ENCODE data around the gene USP3.

The USP3 gene

DNA sequence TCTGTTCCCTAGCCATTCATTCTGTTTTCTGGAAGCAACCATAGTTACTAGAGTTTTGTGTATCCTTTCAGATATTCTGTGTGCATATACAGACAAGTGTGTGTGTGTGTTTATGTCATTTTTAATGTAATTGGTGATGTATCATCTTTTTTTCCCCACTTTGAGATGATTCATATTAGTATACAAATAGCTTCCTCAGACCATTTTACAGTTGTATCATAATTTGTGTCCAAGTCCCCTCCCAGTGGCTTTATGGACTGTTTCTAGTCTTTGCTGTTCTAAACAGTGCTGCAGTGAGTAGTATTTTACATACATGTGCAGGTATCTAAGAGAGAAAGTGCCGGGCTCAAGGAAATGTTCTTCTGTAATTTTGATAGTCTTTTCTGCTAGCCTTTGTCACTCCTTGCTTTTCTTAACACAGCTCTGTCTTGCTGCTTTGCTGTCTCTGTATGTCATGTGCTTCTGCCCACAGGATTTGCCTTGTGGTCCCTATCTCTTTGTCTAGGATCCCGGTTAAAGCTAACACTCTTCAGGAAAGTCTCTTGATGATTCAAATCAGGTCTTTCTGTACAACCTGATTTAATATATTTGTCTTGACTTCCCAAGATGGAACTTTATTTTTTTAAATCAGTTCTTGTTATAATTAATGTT, 61.3 kb downstream of the USP3 start:
- no peak overlapping the region for H3K4me3 ChIP-seq
- no peak overlapping the region for H3K27ac ChIP-seq

DNA sequence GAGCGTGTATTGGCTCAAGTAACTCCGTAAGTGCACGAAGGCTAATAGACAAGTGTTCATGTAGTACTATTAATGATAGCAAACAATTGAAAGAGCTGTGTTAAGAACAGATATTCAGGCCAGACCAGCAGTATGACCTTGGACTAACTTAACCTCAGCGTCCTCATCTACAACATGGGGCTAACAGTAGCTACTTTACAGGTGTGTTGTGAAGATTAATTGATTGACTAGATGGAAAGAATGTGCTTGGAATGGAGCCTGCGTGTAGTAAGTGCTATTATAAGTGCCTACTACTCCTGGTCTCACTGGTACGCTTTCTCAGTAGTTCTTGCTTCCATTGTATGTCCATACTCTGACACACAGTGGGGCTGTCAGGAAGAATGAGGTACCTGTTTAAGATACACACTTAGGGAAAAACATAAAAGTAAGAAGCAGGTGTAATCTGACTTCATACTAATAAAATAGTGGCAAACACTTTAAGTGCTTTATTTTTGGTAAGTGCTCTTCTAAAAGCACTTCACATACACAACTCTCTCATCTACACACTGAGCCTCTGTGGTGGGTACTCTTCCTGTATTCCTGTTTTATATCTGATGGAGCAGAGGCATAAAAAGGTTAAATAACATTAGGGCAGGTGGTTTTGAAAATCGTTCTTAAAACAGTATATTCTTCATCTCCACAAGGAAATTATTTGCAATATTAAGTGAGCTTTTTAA, 68.5 kb downstream of the USP3 start:
- no peak overlapping the region for H3K27ac ChIP-seq

DNA sequence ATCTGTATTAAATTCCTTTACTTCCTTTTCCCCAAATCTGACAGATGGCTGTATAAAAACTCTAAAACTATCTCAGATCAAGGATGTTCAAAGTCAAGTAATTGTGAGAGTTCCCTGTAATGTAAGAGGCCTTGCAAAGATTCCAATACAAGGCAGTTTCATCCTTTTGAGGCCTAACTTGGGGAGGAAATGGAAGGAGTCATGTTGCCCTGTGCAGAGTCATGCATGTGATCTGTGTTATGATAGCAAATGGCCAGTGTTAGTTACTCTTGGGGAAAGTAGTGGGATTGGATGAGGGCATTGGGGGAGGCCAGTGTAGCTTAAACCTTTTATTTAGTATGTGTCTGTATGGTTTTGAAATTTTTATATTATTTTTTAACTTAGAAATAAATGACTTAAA, 69.1 kb downstream of the USP3 start:
- H3K4me3 ChIP-seq: no peak overlapping the region
- no peak overlapping the region for H3K27ac ChIP-seq

More for the DNA sequence above, 68.5 kb downstream of the USP3 start:
- no peak overlapping the region for H3K4me3 ChIP-seq

DNA sequence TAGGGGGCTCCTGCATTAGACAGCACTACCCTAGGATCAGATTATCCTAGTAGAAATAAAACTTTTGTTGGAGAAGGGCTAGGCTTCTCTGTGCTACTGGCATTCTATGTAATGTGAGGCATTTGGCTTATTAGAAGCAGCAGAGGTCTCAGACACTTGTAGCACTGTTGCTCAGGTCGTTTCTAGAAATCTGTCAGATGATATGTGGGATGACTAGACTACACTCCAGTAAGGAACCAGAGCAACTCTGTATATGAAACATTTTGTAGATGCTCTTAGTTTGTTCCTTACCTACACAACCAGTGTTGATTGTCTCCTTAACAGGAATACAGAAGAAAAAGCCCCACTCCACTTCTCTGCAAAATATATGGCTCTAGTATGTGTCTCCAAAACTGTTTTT, 70.9 kb downstream of the USP3 start:
- no peak overlapping the region for H3K27ac ChIP-seq

DNA sequence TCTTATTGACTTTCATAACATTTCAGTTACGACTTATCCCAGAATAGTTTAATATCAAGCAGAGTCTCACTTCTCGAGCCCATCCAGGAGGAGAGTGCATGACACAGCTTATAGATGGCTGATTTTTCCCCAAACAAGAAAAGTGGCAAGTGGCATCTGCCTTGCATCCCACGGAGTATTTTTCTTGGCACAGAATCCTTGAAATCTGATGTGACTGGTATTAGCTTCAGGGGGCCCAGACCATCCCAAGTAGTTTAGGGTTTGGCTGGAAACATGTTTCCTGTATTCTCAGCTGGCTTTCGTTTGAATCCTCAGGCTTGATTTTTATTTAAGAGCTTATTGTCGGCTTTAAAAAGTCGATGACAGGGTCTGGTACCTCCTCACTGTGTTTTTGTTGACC, 72.0 kb downstream of the USP3 start:
- Histone ChIP-seq H3K27ac (peak overlapping the region in 1 of 21 experiments; percentile 19), H3K4me3 (no peak overlapping the region)

More for the DNA sequence above, 70.9 kb downstream of the USP3 start:
- no peak overlapping the region for H3K4me3 ChIP-seq

DNA sequence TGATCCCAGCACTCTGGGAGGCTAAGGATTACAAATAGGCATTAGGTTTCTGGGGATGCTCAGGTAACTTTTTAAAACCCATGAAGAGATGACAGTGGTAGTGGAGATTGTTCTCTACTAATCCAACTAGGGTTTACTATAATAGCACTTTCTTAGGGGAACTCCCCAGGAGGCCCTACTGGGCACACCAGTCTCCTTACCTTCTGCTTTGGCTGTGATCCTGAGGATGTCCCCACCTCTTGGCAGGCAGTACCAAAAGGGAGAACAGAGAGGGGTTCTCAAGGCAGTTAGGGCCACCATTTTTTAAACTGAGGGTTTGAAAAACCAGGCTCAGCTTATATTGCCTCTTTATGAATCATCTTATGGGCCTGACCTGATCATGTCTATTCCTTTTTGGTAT, 77.8 kb downstream of the USP3 start:
- Histone ChIP-seq H3K4me3 (no peak overlapping the region), H3K27ac (no peak overlapping the region)

DNA sequence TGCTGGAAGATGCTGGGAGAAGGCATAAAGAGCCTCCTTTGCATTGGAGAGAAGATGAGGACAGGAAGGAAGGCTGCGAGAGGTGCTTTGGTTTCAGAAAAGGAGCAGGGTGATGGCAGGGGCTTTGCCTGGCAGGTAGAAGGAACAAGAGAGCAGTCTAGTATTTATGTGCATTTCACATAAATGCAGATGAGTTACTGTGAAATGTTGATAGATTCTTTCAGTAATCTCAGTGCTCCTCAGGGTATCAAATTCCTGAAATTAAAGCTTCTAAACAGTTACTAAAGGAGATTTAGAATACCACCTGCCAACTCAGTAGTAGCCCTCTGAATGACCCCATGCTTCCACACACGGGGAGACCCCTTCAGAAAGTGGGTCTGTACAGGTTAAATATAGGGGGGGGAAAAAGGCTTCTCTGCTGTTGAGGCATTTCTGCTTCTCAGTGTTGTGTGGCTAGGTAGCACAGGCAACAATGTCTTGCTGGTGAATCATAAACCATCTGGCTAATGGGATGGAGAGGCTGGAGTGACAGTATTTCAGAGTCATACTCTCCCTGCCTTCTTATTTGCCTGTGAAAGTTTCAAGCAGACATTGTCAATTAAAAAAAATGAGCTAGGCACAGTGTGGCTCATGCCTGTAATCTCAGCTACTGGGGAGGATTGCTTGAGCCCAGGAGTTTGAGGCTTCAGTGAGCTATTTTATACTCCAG, 78.5 kb downstream of the USP3 start:
- Histone ChIP-seq H3K4me3 (no peak overlapping the region), H3K27ac (no peak overlapping the region)

DNA sequence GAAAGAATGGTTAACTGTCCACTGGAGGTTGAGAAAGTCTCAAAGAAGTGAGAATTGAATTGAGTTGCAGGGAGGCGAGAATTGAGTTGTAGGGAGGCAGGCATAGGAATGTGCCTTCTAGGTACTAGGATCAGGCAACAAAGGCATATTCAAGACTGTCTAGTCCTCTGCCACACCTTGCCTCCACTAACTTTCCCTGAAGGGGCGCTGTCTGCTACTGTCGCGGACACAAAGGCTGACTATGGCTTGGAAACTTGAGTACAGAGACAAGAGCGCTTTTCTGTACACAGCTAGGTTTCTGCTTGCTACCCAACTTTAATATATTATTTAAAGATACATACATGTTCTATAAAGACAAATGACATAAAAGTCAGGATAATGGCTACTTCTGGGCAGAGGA, 82.4 kb downstream of the USP3 start:
- Histone ChIP-seq H3K27ac (no peak overlapping the region), H3K4me3 (no peak overlapping the region)

DNA sequence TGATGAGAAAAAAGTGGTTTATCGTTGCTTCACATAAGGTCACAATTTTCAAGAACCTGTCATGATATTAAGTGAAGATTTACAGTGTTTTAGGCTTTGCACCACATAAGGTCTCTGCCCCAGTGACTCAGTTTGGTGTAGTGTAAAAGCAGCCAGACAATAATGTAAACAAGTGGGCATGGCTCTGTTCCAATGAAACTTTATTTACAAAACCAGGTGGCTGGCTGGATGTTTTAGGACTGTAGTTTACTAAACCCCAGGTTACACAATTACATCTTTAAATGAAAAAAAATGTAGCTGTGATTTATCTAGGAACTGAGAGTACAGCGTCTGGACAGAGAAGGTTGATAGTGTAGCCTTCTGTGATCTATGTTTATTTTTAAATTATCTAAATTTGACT, 83.1 kb downstream of the USP3 start:
- no peak overlapping the region for H3K27ac ChIP-seq
- H3K4me3 ChIP-seq: no peak overlapping the region

DNA sequence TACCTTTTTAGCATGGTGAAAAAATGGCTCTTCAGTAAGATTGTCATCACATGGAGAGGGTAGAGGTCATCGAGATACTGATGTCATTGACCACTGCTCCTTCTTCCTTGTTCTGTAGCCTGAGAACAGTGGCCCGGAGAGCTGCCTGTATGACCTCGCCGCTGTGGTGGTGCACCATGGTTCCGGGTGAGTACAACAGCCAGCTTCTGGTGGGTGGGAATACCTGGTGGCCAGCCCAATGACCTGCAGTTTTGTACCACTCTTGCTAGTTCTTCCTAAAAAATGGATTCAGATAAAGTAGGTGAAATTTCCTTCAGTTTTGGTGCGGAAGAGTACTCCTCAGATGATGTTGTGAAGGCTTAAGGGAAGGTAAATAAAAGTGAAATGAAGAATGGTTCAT, 84.4 kb downstream of the USP3 start:
- Histone ChIP-seq H3K4me3 (no peak overlapping the region), H3K27ac (no peak overlapping the region)

DNA sequence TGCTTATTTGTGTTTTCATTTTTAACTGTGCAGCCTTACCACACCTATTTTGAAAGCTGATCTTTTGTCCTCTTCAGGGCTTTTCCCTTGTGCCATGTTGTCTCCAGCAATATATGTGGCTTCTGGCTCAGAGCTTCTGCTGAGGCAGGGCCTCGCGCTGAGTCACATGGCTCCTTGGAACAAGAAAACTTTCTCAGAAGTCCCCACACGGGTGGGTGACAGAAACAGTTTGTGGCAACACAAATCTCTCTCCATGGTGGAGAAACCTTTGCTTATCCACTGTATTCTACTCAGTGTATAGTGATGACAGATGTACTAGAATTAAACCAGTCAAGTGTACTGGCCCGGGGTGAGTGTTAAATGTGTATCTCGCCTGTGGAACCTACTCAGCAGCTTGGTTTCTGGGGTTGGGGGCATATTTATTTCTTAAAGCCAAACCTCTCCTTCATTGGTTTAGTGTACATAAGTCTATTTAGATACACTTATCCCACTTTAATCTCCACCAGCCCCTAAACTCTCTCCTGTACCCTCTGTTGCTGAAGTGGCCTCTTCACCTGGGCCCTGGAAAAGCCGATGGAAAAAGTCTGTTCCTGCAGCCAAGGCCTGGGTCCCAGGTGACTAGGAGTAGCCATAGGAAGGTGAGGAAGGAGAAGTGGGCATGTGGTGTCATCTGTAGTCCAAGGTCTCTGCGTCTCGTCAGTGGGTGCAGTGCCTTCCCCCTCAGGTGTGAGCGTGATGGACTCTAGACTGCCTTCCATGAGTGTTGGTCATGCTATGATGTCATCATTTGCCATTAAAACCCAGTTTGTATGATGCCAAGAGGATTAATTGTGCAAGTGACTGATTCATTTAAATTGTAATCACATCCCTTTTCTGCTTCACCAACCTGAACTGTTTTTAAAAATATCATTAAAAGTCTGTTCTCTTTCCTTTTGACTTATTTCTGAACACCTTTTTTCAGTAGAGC, 89.6 kb downstream of the USP3 start:
- Histone ChIP-seq H3K4me3 (no peak overlapping the region), H3K27ac (no peak overlapping the region)

DNA sequence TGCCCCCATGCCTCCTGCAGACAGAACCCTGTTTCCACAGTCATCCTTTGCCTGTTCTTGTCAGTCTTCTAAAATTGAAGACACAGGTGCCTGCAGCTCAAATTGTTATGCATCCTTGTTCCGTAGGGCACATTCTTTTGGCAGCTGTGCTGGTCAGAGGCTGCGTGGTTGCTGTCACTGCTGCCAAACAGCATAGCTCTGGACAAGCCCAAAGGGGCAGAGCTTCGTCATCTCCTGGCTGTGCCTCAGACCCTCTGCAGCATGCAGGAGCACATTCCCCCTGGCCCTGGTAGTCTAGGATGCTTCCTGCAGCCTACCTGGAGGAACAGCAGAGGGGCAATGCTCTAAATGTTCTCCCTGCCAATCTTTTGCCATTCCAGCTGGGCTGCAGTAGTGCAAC, 90.7 kb downstream of the USP3 start:
- peak overlapping the region in 1 of 21 experiments; percentile 55 for H3K27ac ChIP-seq
- H3K4me3 ChIP-seq: no peak overlapping the region

DNA sequence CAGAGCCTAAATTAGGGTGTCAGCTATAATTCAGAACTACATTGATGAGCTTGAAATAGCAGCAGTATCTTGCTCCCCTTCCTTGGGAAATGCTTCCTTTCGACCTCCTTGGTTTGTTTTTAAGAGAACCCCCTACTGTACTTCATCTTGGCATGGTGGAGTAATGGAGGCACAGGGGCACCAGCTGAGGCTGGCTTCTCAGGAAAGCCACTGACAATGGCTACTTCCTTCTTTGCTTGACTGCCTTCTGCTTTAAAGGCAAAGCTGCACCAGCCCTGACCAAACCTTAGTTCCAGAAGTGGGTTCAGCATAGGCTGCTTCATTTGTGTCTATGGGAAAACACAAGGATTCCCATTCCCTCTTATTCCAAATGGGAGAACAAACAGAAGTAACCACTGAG, 91.3 kb downstream of the USP3 start:
- no peak overlapping the region for H3K4me3 ChIP-seq
- H3K27ac ChIP-seq: peak overlapping the region in 9 of 21 experiments; percentile 25 to 90 (median 69)

DNA sequence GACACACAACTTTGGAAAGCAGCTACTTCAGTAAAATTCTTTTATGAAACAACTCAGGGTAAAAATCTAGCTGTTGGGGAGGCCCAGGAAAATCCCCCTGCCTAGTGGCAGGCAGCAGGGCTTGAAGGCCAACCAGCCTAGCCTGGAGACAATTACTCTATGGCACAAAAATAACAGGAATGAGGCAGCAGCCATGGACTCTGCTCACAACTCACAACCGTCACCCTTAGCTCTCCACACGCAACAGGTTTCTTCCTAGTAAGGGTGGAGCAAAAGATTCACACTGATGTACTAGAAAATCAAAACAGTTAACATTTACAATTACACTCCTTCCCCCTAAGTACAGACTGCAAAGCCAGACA, 92.3 kb downstream of the USP3 start:
- H3K4me3 ChIP-seq: no peak overlapping the region
- H3K27ac ChIP-seq: peak overlapping the region in 17 of 21 experiments; percentile 10 to 90 (median 57)

DNA sequence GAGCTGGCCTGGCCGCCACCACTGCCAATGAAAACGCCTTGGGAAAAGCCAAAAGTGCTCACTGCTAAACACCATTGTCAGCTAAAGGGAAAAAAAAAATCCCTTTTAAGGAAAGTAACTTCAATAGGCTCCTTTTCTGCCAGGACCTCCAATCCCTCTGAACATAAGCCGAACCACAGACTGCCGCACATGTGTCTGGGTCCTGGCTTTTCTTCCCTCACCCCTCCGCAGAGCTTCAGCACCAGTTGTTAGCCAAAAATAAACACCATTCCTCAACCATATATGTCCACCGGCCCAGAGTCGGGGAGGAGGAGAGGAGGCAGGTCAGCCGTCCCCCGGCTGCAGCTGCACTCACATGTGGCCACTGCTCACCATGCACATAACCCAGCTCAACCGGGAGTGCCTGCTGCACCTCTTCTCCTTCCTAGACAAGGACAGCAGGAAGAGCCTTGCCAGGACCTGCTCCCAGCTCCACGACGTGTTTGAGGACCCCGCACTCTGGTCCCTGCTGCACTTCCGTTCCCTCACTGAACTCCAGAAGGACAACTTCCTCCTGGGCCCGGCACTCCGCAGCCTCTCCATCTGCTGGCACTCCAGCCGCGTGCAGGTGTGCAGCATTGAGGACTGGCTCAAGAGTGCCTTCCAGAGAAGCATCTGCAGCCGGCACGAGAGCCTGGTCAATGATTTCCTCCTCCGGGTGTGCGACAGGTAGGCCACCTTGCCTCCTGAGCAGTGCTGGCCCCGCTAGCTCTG, 92.8 kb downstream of the USP3 start, which contains the start of gene FBXL22:
Gene FBXL22, plus strand, starts transcription at position 350 of the 753 bp plus-strand sequence. Its CDS starts 6 bp downstream, at position 356.
- Histone ChIP-seq H3K4me3 (no peak within 1 kb of the TSS), H3K27ac (peak within 1 kb of the TSS in 18 of 21 experiments; percentile 1 to 90 (median 56))

DNA sequence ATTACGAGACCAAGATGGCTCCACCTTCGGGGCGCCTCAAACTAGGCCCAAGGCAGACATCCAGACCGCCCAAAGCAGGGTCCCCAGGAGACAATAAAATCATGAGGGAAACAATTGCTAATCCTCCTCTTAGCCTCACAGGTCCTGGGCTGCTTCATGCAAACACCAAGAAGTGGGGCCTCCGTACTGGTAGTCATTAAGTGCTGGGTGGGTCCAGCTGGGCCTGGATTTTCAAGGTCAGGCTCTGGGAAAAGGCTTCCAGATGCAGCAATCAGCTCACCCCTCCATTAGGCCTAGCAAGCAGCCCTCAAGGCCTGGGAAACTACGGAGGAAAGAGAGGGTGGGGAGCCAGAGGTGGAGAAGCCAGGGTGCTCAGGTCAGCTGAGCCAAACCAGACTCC, 93.4 kb downstream of the USP3 start:
- Histone ChIP-seq H3K27ac (peak overlapping the region in 17 of 21 experiments; percentile 1 to 90 (median 45)), H3K4me3 (no peak overlapping the region)

DNA sequence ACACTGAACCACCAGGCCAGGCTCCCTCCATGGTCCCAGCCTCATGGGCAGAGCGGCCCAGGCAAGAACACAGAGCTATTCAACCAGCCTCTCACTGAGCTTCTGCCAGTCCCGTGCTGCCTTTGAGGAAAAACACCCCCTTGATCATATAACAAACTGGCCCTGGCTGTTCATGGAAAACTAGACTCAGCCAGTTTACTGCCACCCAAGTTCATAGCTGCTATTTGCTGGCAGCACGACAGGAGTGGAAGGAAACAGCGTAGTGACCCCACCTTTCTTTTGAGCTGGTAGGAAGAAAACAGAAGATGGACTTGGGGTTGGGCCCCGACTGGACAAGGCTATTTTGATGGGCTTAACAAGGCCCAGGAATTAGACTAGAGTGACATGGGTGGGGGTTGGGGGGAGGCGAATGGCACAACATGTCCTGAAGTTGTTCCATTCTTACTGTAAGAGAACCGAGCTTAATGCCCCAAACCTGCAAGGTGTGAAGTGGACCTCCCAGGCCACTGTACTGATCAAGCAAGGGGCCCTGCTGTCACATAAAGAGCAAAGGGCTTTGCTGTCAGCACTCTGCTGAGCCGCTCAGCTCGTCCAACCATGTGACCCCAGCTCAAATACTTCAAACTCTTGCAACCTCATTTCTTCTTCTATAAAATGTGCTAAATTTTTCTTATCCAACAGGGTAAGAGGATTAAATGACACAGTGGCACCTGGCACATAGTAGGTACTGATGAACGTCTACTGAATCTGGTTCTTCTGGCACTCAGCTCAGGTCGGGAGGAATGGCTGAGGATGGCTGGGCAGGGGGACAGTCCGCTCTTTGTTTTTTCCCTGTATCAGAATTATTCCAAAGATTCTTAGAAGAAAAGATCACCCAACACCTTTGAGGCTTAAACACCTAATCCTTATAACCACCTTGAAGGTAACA, 94.3 kb downstream of the USP3 start:
- H3K4me3 ChIP-seq: peak overlapping the region in 2 of 7 experiments; percentile 50 to 70
- H3K27ac ChIP-seq: peak overlapping the region in 16 of 21 experiments; percentile 10 to 93 (median 80)
